Upper lobe of left lung (tissue), 6 donors: ENCODE results near the gene CSF2. TPM values are rescaled to one million over a fixed set of nuclear protein-coding genes. Genes with fewer than 3 reads are reported as not detected.

Experiments used
- ATAC-seq, 2 donors: fragments of 200-7000 bp; cut with Tn5 transposase; one replicate each; pipeline ENCODE4 v1.9.1; 2022; ENCODE audit warnings: mild to moderate bottlenecking in 2 of 2, moderate library complexity in 2 of 2; ENCODE audit not compliant: low FRiP score in 2 of 2
- DNase-seq, 2 donors: peaks; one replicate each; pipeline ENCODE4 v3.0.0-alpha.2; 2019 to 2020
- H3K27ac ChIP-seq, 4 donors: fragments of 200-600 bp; sonication (generic); one replicate each; pipeline ENCODE4 v1.5.1; 2016 to 2019
- H3K27me3 ChIP-seq, 4 donors: fragments of 200-600 bp; sonication (generic); one replicate each; pipeline ENCODE4 v1.5.1; 2017 to 2019
- H3K36me3 ChIP-seq, 4 donors: fragments of 200-600 bp; sonication (generic); one replicate each; pipeline ENCODE4 v1.5.1; 2016 to 2019
- H3K4me1 ChIP-seq, 4 donors: fragments of 200-600 bp; sonication (generic); one replicate each; pipeline ENCODE4 v1.5.1; 2018 to 2019
- H3K4me3 ChIP-seq, 4 donors: fragments of 200-600 bp; sonication (generic); one replicate each; pipeline ENCODE4 v1.5.1; 2017 to 2019; ENCODE audit warnings: mild to moderate bottlenecking in 2 of 4, moderate library complexity in 1 of 4
- H3K9me3 ChIP-seq, 4 donors: fragments of 200-600 bp; sonication (generic); one replicate each; pipeline ENCODE4 v1.5.1; 2018 to 2019
- EP300 ChIP-seq, 4 donors: sonication (generic); formaldehyde crosslinking; IDR thresholded peaks; one replicate each; pipeline ENCODE4 v1.5.1; 2017; ENCODE audit warnings: antibody characterized with exemption in 4 of 4, control low read depth in 2 of 4
- POLR2A ChIP-seq, 4 donors: fragments of 450-650 bp; IDR thresholded peaks; one replicate each; pipeline ENCODE4 v1.5.1; 2016 to 2017; ENCODE audit warnings: antibody characterized with exemption in 4 of 4, mild to moderate bottlenecking in 2 of 4
- POLR2AphosphoS5 ChIP-seq, 2 donors: sonication (generic); formaldehyde crosslinking; IDR thresholded peaks; one replicate each; pipeline ENCODE4 v1.5.1; 2017; ENCODE audit warnings: antibody characterized with exemption in 2 of 2
- WGBS, 2 donors: methylation state at CpG; one replicate each; pipeline ENCODE4 v1.1.5; 2017 to 2018; 5-methylcytosine and 5-hydroxymethylcytosine counted together
- total RNA-seq, 6 donors: library from RNA; depleted of rRNA in 4 of 6; stranded (reverse); fragments of >200 nt in 4 of 6; gene quantifications; one replicate each; pipeline versions ENCODE4 v1.1.0 to v1.2.1, GENCODE V29; 2016 to 2021
- TF ChIP-seq, protein P1 (sequence below), 6 experiments: fragments of 450-650 bp in 4 of 6; fragments of 200-600 bp in 2 of 6; sonication (generic) in 2 of 6; IDR thresholded peaks; one replicate each; pipeline ENCODE4 v1.5.1; 2016 to 2019; ENCODE audit warnings: antibody characterized with exemption in 6 of 6
- donor health status: DM: no; HTN: no; CAD: no; lungs with moderate emphysema.
- donor health status: DM: no; HTN: yes; CAD: no; lungs with severe emphysema.

Gene CSF2
- total RNA-seq, 6 donors from 2014 or later: 3.9 to 10.0 (median 4.4) TPM; not detected in 1

DNA sequence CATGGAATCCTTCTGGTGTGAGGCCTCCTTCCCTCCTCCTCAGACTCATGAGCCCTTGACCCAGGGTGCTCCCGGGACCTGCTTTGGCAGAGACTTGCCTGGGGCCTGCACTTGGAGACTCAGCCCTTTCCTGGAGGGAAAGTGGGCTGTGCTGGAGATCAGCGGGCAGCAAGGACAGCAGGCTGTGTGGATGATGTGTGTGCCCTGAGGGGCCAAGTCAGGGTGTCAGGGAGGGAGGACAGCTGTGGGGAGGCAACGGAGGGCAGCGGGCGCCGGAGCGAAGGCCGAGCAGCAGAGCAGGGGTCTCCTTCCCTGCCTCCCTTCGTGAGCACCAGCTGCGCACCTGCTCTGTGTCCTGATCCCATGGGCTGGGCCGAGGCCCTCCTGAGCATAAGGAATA is 6.1 kb upstream of the CSF2 start:
- DNase-seq (peak in 1 of 2 donors; percentile 63), ATAC-seq (no peak)
- Histone ChIP-seq H3K27ac (no peak overlapping the region), H3K4me3 (no peak overlapping the region), H3K27me3 (no peaks in the 10 kb centered on the region), H3K4me1 (peaks cover 0 to 9% (median 1%) of the 10 kb centered on the region in 4 donors), H3K36me3 (no peaks in the 10 kb centered on the region), H3K9me3 (no peaks in the 10 kb centered on the region)
- 91 to 94% methylated on average over 9 to 11 of the region's 11 CpGs for whole genome bisulfite sequencing, 2 donors
- TF ChIP-seq EP300 (IDR thresholded peaks at IDR 0.05) (no peak), POLR2A (IDR thresholded peaks at IDR 0.05) (no peak), POLR2AphosphoS5 (IDR thresholded peaks at IDR 0.05) (no peak)
- TF ChIP-seq, protein P1, sequence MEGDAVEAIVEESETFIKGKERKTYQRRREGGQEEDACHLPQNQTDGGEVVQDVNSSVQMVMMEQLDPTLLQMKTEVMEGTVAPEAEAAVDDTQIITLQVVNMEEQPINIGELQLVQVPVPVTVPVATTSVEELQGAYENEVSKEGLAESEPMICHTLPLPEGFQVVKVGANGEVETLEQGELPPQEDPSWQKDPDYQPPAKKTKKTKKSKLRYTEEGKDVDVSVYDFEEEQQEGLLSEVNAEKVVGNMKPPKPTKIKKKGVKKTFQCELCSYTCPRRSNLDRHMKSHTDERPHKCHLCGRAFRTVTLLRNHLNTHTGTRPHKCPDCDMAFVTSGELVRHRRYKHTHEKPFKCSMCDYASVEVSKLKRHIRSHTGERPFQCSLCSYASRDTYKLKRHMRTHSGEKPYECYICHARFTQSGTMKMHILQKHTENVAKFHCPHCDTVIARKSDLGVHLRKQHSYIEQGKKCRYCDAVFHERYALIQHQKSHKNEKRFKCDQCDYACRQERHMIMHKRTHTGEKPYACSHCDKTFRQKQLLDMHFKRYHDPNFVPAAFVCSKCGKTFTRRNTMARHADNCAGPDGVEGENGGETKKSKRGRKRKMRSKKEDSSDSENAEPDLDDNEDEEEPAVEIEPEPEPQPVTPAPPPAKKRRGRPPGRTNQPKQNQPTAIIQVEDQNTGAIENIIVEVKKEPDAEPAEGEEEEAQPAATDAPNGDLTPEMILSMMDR (IDR thresholded peaks at IDR 0.05): no peak

GRCh38 chr5:132067941-132068808 is 5.4 kb upstream of the CSF2 start:
- no peaks in the 10 kb centered on the region for H3K36me3 ChIP-seq

GRCh38 chr5:132069561-132069960 is 4.0 kb upstream of the CSF2 start:
- whole genome bisulfite sequencing, 2 donors: 71 to 98% methylated on average over 4 to 10 of the region's 10 CpGs
- ATAC-seq (no peak), DNase-seq (no peak)
- H3K36me3 ChIP-seq: no peaks in the 10 kb centered on the region
- no peak overlapping the region for H3K27ac ChIP-seq
- H3K9me3 ChIP-seq: no peaks in the 10 kb centered on the region
- TF ChIP-seq POLR2A (IDR thresholded peaks at IDR 0.05) (no peak), EP300 (IDR thresholded peaks at IDR 0.05) (no peak), POLR2AphosphoS5 (IDR thresholded peaks at IDR 0.05) (no peak)
- TF ChIP-seq, protein P1 (IDR thresholded peaks at IDR 0.05): no peak
- no peaks in the 10 kb centered on the region for H3K27me3 ChIP-seq
- peaks cover 0 to 26% (median 20%) of the 10 kb centered on the region in 4 donors for H3K4me1 ChIP-seq
- H3K4me3 ChIP-seq: no peak overlapping the region

More at GRCh38 chr5:132067941-132068808, 5.4 kb upstream of the CSF2 start:
- no peak for ATAC-seq
- no peaks in the 10 kb centered on the region for H3K27me3 ChIP-seq
- no peak for DNase-seq
- 88 to 95% methylated on average over 13 of the region's 13 CpGs for WGBS, 2 donors
- H3K27ac ChIP-seq: no peak overlapping the region
- peaks cover 0 to 14% (median 7%) of the 10 kb centered on the region in 4 donors for H3K4me1 ChIP-seq
- no peaks in the 10 kb centered on the region for H3K9me3 ChIP-seq
- TF ChIP-seq POLR2A (IDR thresholded peaks at IDR 0.05) (no peak), EP300 (IDR thresholded peaks at IDR 0.05) (no peak), POLR2AphosphoS5 (IDR thresholded peaks at IDR 0.05) (no peak)
- TF ChIP-seq, protein P1 (IDR thresholded peaks at IDR 0.05): no peak
- H3K4me3 ChIP-seq: no peak overlapping the region

DNA sequence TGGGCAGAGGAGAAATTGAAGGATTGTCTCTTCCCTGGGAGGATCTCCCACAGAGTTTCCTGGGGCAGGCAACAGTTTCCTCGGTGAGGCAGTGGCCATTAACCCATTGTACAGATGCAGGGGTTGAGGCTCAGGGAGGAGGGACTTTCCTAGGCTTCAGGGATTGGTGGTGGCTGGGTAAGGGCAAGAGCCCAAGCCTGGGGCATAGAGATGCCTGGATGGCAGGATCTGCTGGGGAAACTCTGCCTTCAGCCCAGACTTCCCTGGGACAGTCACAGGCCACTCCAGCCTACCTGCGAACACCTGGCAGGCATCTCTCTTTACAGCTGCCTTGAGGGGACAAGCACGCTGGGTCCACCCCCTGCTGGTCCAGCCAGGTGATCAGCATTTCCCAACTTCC is 3.6 kb upstream of the CSF2 start:
- WGBS, 2 donors: 90 to 97% methylated on average over 2 to 3 of the region's 3 CpGs
- ATAC-seq (no peak), DNase-seq (no peak)
- H3K4me1 ChIP-seq: peaks cover 0 to 30% (median 22%) of the 10 kb centered on the region in 4 donors
- H3K27ac ChIP-seq: no peak overlapping the region
- no peak overlapping the region for H3K4me3 ChIP-seq
- H3K27me3 ChIP-seq: no peaks in the 10 kb centered on the region
- H3K9me3 ChIP-seq: no peaks in the 10 kb centered on the region
- TF ChIP-seq POLR2AphosphoS5 (IDR thresholded peaks at IDR 0.05) (no peak), POLR2A (IDR thresholded peaks at IDR 0.05) (no peak), EP300 (IDR thresholded peaks at IDR 0.05) (no peak)
- TF ChIP-seq, protein P1 (IDR thresholded peaks at IDR 0.05): no peak
- no peaks in the 10 kb centered on the region for H3K36me3 ChIP-seq
